ENCODE data around the gene SLC7A14. TPM values are rescaled to one million over a fixed set of nuclear protein-coding genes. Genes with fewer than 3 reads are reported as not detected.

The SLC7A14 gene
- total and polyA plus RNA-seq, 4 donors: 0.01 to 0.06 (median 0.03) TPM; not detected in 1

- Histone ChIP-seq H3K4me3 (no peak overlapping the region), H3K9ac (ENCODE audit: insufficient read depth in 1 of 2, low read length in 2 of 2) (no peak overlapping the region)
Observed at GRCh38 chr3:170421111-170421641, 164.7 kb downstream of the SLC7A14 start.

GRCh38 chr3:170420307-170420821 is 165.5 kb downstream of the SLC7A14 start:
- 46 to 59% methylated on average over 17 of the region's 17 CpGs for WGBS, 2 donors
- H3K9ac ChIP-seq (ENCODE audit: insufficient read depth in 1 of 2, low read length in 2 of 2): no peak overlapping the region
- no peak overlapping the region for H3K4me3 ChIP-seq
- ATAC-seq (ENCODE audit: insufficient read depth, low FRiP score) (no peak), DNase-seq (peak; percentile 28 to 50 (median 49))
- no peak for TF ChIP-seq CTCF (IDR thresholded peaks at IDR 0.05; ENCODE audit: control extremely low read depth, extremely low read depth)
- H3K27ac ChIP-seq (ENCODE audit: low read depth in 1 of 2, low read length in 1 of 2): peak overlapping the region in 1 of 2 donors; percentile 78
- H3K27me3 ChIP-seq (ENCODE audit: control insufficient read depth in 3 of 3, insufficient read depth in 3 of 3, low read length in 2 of 3): peaks cover 4 to 12% (median 7%) of the 10 kb centered on the region in 3 donors
- no peaks in the 10 kb centered on the region for H3K36me3 ChIP-seq (ENCODE audit: control insufficient read depth in 4 of 4, insufficient read depth in 4 of 4, low read length in 4 of 4)
- H3K9me3 ChIP-seq (ENCODE audit: control insufficient read depth in 4 of 4, insufficient read depth in 3 of 4, low read length in 3 of 4): peaks cover 0 to 1% (median 0%) of the 10 kb centered on the region in 4 donors
- H3K4me1 ChIP-seq (ENCODE audit: control insufficient read depth in 5 of 5, insufficient read depth in 5 of 5, low read length in 5 of 5): peaks cover 0 to 20% (median 5%) of the 10 kb centered on the region in 5 donors

More at GRCh38 chr3:170421111-170421641, 164.7 kb downstream of the SLC7A14 start:
- H3K36me3 ChIP-seq (ENCODE audit: control insufficient read depth in 4 of 4, insufficient read depth in 4 of 4, low read length in 4 of 4): no peaks in the 10 kb centered on the region
- TF ChIP-seq CTCF (IDR thresholded peaks at IDR 0.05; ENCODE audit: control extremely low read depth, extremely low read depth): no peak
- H3K9me3 ChIP-seq (ENCODE audit: control insufficient read depth in 4 of 4, insufficient read depth in 3 of 4, low read length in 3 of 4): peaks cover 0 to 1% (median 0%) of the 10 kb centered on the region in 4 donors
- H3K4me1 ChIP-seq (ENCODE audit: control insufficient read depth in 5 of 5, insufficient read depth in 5 of 5, low read length in 5 of 5): peaks cover 0 to 20% (median 5%) of the 10 kb centered on the region in 5 donors
- 55 to 75% methylated on average over 12 of the region's 12 CpGs for WGBS, 2 donors
- DNase-seq: peak; percentile 15 to 47 (median 38)
- peaks cover 4 to 12% (median 7%) of the 10 kb centered on the region in 3 donors for H3K27me3 ChIP-seq (ENCODE audit: control insufficient read depth in 3 of 3, insufficient read depth in 3 of 3, low read length in 2 of 3)
- ATAC-seq (ENCODE audit: insufficient read depth, low FRiP score): no peak
- H3K27ac ChIP-seq (ENCODE audit: low read depth in 1 of 2, low read length in 1 of 2): peak overlapping the region in 1 of 2 donors; percentile 71

- 2 to 6% methylated on average over 58 of the region's 58 CpGs for WGBS, 2 donors
- Histone ChIP-seq H3K4me3 (peak overlapping the region; percentile 38), H3K4me1 (ENCODE audit: control insufficient read depth in 5 of 5, insufficient read depth in 5 of 5, low read length in 5 of 5) (peaks cover 0 to 20% (median 5%) of the 10 kb centered on the region in 5 donors), H3K36me3 (ENCODE audit: control insufficient read depth in 4 of 4, insufficient read depth in 4 of 4, low read length in 4 of 4) (no peaks in the 10 kb centered on the region), H3K27me3 (ENCODE audit: control insufficient read depth in 3 of 3, insufficient read depth in 3 of 3, low read length in 2 of 3) (peaks cover 4 to 12% (median 7%) of the 10 kb centered on the region in 3 donors), H3K9ac (ENCODE audit: insufficient read depth in 1 of 2, low read length in 2 of 2) (no peak overlapping the region), H3K9me3 (ENCODE audit: control insufficient read depth in 4 of 4, insufficient read depth in 3 of 4, low read length in 3 of 4) (peaks cover 0 to 1% (median 0%) of the 10 kb centered on the region in 4 donors), H3K27ac (ENCODE audit: low read depth in 1 of 2, low read length in 1 of 2) (peak overlapping the region in 1 of 2 donors; percentile 78)
- TF ChIP-seq CTCF (IDR thresholded peaks at IDR 0.05; ENCODE audit: control extremely low read depth, extremely low read depth): no peak
- DNase-seq (peak; percentile 50 to 59 (median 53)), ATAC-seq (ENCODE audit: insufficient read depth, low FRiP score) (no peak)
Observed at GRCh38 chr3:170419557-170420087, 166.3 kb downstream of the SLC7A14 start.

All from lung (tissue), 12 donors.